Measurements from ENCODE around the gene EEPD1. TPM values are rescaled to one million over a fixed set of nuclear protein-coding genes. Genes with fewer than 3 reads are reported as not detected.

Gene EEPD1
- total RNA-seq, 1 donor from 2014 or later: 10.8 TPM

DNA sequence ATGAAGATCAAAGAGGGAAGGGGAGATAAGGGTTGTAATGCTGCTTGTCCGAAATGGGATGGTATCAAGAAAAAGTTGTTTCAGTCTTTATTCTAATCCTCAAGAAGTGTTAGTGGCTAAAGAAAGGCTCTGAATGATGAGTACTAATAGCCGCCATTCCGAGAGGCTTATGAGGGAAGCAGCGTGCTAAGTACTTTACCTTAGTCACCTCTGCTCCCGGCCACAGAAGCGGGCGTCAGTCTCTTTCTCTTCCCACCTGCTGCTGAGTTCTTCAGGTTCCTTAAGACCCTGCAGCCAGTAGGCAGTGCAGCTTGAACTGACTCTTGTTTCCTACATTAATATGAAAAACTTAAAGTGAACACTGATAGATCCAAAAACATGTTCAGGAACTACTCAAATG lies 73.1 kb downstream of the EEPD1 start:
- no peak for DNase-seq (ENCODE audit: low read depth)
- TF ChIP-seq, protein P1, sequence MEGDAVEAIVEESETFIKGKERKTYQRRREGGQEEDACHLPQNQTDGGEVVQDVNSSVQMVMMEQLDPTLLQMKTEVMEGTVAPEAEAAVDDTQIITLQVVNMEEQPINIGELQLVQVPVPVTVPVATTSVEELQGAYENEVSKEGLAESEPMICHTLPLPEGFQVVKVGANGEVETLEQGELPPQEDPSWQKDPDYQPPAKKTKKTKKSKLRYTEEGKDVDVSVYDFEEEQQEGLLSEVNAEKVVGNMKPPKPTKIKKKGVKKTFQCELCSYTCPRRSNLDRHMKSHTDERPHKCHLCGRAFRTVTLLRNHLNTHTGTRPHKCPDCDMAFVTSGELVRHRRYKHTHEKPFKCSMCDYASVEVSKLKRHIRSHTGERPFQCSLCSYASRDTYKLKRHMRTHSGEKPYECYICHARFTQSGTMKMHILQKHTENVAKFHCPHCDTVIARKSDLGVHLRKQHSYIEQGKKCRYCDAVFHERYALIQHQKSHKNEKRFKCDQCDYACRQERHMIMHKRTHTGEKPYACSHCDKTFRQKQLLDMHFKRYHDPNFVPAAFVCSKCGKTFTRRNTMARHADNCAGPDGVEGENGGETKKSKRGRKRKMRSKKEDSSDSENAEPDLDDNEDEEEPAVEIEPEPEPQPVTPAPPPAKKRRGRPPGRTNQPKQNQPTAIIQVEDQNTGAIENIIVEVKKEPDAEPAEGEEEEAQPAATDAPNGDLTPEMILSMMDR (conservative IDR thresholded peaks at IDR 0.05; ENCODE audit: low read depth, low read length): no peak
- H3K4me3 ChIP-seq (ENCODE audit: low read depth, low read length): no peak overlapping the region

DNA sequence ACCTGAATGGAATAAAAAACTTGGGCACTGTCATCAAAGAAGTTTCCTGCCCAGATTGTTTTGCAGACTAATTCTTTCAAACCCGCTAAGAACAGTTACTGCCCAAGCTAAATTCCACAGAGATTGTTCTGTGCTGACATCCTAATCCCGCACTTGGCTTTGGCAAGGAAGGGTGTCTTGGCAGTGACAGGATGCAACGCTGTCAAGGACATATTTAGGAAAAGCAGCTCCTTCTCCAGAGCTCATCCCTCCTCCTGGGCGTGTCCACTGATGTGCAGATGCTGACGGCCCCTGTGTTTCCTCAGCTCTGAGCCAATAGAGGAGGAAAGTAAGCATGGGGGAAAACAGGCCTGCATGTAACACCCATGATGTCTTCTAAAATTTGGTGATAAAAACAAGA lies 74.2 kb downstream of the EEPD1 start:
- H3K4me3 ChIP-seq (ENCODE audit: low read depth, low read length): no peak overlapping the region
- TF ChIP-seq, protein P1 (conservative IDR thresholded peaks at IDR 0.05; ENCODE audit: low read depth, low read length): no peak
- DNase-seq (ENCODE audit: low read depth): no peak

DNA sequence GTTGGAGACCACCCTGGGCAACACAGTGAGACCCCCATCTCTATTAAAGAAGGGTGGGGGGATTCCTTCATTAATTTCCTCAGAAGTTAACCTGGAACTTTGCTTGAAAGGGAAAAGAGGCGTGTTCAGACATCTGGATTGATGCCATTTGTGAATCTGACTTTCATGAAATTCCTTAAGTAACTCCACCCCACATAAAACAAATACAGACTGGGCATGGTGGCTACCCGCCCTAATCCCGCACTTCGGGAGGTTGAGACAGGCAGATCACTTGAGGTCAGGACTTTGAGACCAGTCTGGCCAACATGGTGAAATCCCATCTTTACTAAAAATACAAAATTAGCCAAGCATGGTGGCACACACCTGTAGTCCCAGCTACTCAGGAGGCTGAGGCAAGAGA lies 75.0 kb downstream of the EEPD1 start:
- no peak for DNase-seq (ENCODE audit: low read depth)
- H3K4me3 ChIP-seq (ENCODE audit: low read depth, low read length): no peak overlapping the region
- TF ChIP-seq, protein P1 (conservative IDR thresholded peaks at IDR 0.05; ENCODE audit: low read depth, low read length): no peak

DNA sequence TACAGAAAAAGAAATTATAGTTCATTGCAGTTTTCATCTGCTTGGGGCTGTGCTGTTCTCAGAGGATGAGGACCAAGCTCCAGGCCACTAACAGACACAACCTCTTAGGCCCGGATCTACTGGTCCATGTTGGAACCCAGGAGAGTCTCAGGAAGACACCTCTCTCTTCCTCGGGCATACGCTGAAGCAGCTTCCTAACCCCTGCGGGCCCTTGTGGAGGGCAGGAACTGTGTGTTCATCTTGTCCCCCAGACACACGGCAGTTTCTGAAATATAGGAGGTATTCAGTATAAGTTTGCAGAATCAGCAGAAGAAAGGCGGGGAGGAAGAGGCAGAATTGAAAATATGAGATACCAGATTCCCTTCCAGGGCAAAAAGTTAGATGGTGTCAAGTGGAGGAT lies 78.4 kb downstream of the EEPD1 start:
- TF ChIP-seq, protein P1 (conservative IDR thresholded peaks at IDR 0.05; ENCODE audit: low read depth, low read length): no peak
- H3K4me3 ChIP-seq (ENCODE audit: low read depth, low read length): no peak overlapping the region
- no peak for DNase-seq (ENCODE audit: low read depth)

DNA sequence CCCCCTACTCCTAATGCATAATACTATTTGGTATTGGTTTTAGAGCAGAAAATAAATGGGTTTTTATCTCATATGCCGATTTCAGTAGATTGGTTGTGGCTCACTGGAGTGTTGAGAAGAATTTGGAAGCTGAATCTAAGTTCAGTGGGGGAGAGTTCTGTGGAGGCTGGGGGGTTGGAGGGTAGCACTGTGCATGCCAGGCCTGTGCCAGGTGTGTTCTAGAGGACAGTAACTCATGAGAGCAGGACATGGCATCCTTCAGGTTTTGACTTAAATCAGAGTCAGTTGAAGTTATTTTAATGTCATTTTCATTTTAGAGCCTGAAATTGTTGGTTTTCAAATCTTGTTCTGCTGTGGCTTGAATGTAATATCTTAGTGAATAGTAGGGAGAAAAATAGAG lies 79.5 kb downstream of the EEPD1 start:
- H3K4me3 ChIP-seq (ENCODE audit: low read depth, low read length): no peak overlapping the region
- no peak for DNase-seq (ENCODE audit: low read depth)
- TF ChIP-seq, protein P1 (conservative IDR thresholded peaks at IDR 0.05; ENCODE audit: low read depth, low read length): no peak

DNA sequence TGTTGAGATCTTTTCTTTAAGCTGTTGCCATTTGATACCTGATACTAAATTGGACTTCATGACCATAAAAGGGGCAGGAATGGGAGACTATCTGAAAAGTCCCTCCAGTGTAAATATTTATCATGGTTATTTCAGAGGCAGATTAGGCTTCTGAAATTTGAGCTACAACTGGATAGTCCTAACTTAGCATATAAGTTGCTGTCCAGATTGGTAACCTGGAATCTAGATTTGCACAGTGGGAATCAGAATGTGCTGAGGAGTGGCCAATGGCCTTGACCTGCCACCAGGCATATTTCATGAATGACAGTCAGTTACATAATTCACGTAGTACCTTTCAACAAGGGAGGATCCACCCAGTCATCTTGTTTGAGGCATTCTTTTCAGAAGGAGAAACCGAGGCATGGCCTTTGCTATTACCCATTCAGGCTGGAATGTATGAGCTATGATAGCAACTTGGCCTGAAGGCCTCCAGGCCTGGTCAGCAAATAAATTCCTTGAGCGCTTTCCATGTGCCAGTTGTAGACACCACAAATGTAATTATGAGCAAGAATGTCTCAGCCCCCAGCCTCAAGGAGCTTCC lies 80.0 kb downstream of the EEPD1 start:
- no peak for DNase-seq (ENCODE audit: low read depth)
- TF ChIP-seq, protein P1 (conservative IDR thresholded peaks at IDR 0.05; ENCODE audit: low read depth, low read length): no peak
- no peak overlapping the region for H3K4me3 ChIP-seq (ENCODE audit: low read depth, low read length)

DNA sequence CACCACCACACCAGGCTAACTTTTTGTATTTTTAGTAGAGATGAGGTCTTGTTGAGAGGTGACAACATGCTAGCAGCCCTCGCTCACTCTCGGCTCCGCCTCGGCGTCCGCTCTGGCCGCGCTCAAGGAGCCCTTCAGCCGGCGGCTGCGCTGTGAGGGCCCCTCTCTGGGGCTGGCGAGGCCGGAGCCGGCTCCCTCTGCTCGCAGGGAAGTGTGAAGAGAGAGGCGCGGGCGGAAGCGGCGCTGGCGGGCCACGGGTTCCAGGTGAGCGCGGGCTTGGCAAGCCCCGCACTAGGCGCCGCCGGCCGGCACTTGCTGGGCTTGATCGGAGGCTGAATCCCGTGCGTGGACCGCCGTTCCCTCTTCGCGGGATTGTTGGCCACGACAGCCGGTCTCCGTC lies 83.0 kb downstream of the EEPD1 start:
- no peak overlapping the region for H3K4me3 ChIP-seq (ENCODE audit: low read depth, low read length)
- TF ChIP-seq, protein P1 (conservative IDR thresholded peaks at IDR 0.05; ENCODE audit: low read depth, low read length): no peak

More for the DNA sequence above, 83.0 kb downstream of the EEPD1 start:
- no peak for DNase-seq (ENCODE audit: low read depth)

Measured in epithelial cell of proximal tubule (primary cell).